Measurements from ENCODE around the gene PRKG1. TPM values are rescaled to one million over a fixed set of nuclear protein-coding genes. Genes with fewer than 3 reads are reported as not detected.

The PRKG1 gene
- total RNA-seq, 1 donor from 2014 or later: 17.9 TPM

GRCh38 chr10:52040486-52040885, 966.2 kb downstream of the PRKG1 start:
- Histone ChIP-seq H3K36me3 (no peaks in the 10 kb centered on the region), H3K9me3 (no peaks in the 10 kb centered on the region), H3K4me1 (no peaks in the 10 kb centered on the region), H3K4me3 (no peak overlapping the region), H3K27me3 (no peaks in the 10 kb centered on the region), H3K27ac (no peak overlapping the region)
- TF ChIP-seq CTCF (IDR thresholded peaks at IDR 0.05): no peak
- TF ChIP-seq POLR2AphosphoS5 (IDR thresholded peaks at IDR 0.05; ENCODE audit: insufficient read depth in 1 of 2, low read depth in 1 of 2): no peak
- no peak for TF ChIP-seq POLR2A (IDR thresholded peaks at IDR 0.05)
- DNase-seq (ENCODE audit: extremely low spot score in 2 of 2): no peak
- intact Hi-C loops (cut with DNase I): no loop called here

GRCh38 chr10:52043811-52044210, 969.5 kb downstream of the PRKG1 start:
- intact Hi-C loops (cut with DNase I): no loop called here
- Histone ChIP-seq H3K9me3 (no peaks in the 10 kb centered on the region), H3K36me3 (no peaks in the 10 kb centered on the region), H3K27ac (no peak overlapping the region), H3K27me3 (no peaks in the 10 kb centered on the region), H3K4me1 (no peaks in the 10 kb centered on the region), H3K4me3 (no peak overlapping the region)
- no peak for DNase-seq (ENCODE audit: extremely low spot score in 2 of 2)
- TF ChIP-seq POLR2A (IDR thresholded peaks at IDR 0.05) (no peak), CTCF (IDR thresholded peaks at IDR 0.05) (no peak), POLR2AphosphoS5 (IDR thresholded peaks at IDR 0.05; ENCODE audit: insufficient read depth in 1 of 2, low read depth in 1 of 2) (no peak)

GRCh38 chr10:52048051-52048450, 973.8 kb downstream of the PRKG1 start:
- H3K9me3 ChIP-seq: no peaks in the 10 kb centered on the region
- intact Hi-C loops (cut with DNase I): no loop called here
- TF ChIP-seq POLR2AphosphoS5 (IDR thresholded peaks at IDR 0.05; ENCODE audit: insufficient read depth in 1 of 2, low read depth in 1 of 2) (no peak), POLR2A (IDR thresholded peaks at IDR 0.05) (no peak), CTCF (IDR thresholded peaks at IDR 0.05) (no peak)

GRCh38 chr10:52050429-52051047, 976.3 kb downstream of the PRKG1 start:
- intact Hi-C loops (cut with DNase I): no loop called here
- no peaks in the 10 kb centered on the region for H3K27me3 ChIP-seq
- H3K36me3 ChIP-seq: no peaks in the 10 kb centered on the region
- no peak for TF ChIP-seq POLR2A (IDR thresholded peaks at IDR 0.05)
- H3K4me3 ChIP-seq: no peak overlapping the region
- no peak overlapping the region for H3K27ac ChIP-seq
- no peaks in the 10 kb centered on the region for H3K4me1 ChIP-seq
- DNase-seq (ENCODE audit: extremely low spot score in 2 of 2): no peak
- H3K9me3 ChIP-seq: no peaks in the 10 kb centered on the region

More at GRCh38 chr10:52048051-52048450, 973.8 kb downstream of the PRKG1 start:
- Histone ChIP-seq H3K4me3 (no peak overlapping the region), H3K27me3 (no peaks in the 10 kb centered on the region), H3K27ac (no peak overlapping the region), H3K36me3 (no peaks in the 10 kb centered on the region), H3K4me1 (no peaks in the 10 kb centered on the region)
- DNase-seq (ENCODE audit: extremely low spot score in 2 of 2): no peak

- no peak for DNase-seq (ENCODE audit: extremely low spot score in 2 of 2)
- H3K9me3 ChIP-seq: no peaks in the 10 kb centered on the region
- H3K4me3 ChIP-seq: no peak overlapping the region
- H3K36me3 ChIP-seq: no peaks in the 10 kb centered on the region
- no peak for TF ChIP-seq POLR2A (IDR thresholded peaks at IDR 0.05)
- TF ChIP-seq CTCF (IDR thresholded peaks at IDR 0.05): no peak
- TF ChIP-seq POLR2AphosphoS5 (IDR thresholded peaks at IDR 0.05; ENCODE audit: insufficient read depth in 1 of 2, low read depth in 1 of 2): no peak
- intact Hi-C loops (cut with DNase I): no loop called here
- no peaks in the 10 kb centered on the region for H3K27me3 ChIP-seq
- no peak overlapping the region for H3K27ac ChIP-seq
- no peaks in the 10 kb centered on the region for H3K4me1 ChIP-seq
Observed at GRCh38 chr10:52053497-52053896, 979.2 kb downstream of the PRKG1 start.
